ENCODE results near the gene KIF17.

The KIF17 gene

GRCh38 chr1:20634065-20634593, 83.7 kb downstream of the KIF17 start:
- no peak for TF ChIP-seq CTCF (IDR thresholded peaks at IDR 0.05; ENCODE audit: unreplicated experiment in 3 of 3)
- Mint-ChIP-seq H3K27ac (peak overlapping the region; percentile 86 to 95 (median 95)), H3K4me3 (peak overlapping the region; percentile 91 to 96 (median 96))

GRCh38 chr1:20633190-20634064, 84.4 kb downstream of the KIF17 start, which contains the start of gene PINK1:
PINK1 (plus strand) TSS chr1:20633458; CDS start chr1:20633549, 91 bp downstream.
- H3K9me3 Mint-ChIP-seq, result no peaks in the 10 kb centered on the region
- H3K36me3 Mint-ChIP-seq (ENCODE audit: low read depth), result peaks cover 12% of the 10 kb centered on the region
- peak; percentile 99 to 100 (median 99) for TF ChIP-seq CTCF (IDR thresholded peaks at IDR 0.05; ENCODE audit: unreplicated experiment in 3 of 3)
- H3K27me3 Mint-ChIP-seq (ENCODE audit: low read depth), result no peaks in the 10 kb centered on the region
- H3K4me3 Mint-ChIP-seq, result peak within 1 kb of the TSS; percentile 91 to 96 (median 96)
- H3K4me1 Mint-ChIP-seq, result peaks cover 27% of the 10 kb centered on the region
- H3K27ac Mint-ChIP-seq, result peak within 1 kb of the TSS; percentile 86 to 95 (median 95)

More at GRCh38 chr1:20634065-20634593, 83.7 kb downstream of the KIF17 start:
- Mint-ChIP-seq H3K9me3 (no peaks in the 10 kb centered on the region), H3K36me3 (ENCODE audit: low read depth) (peaks cover 19% of the 10 kb centered on the region), H3K27me3 (ENCODE audit: low read depth) (no peaks in the 10 kb centered on the region), H3K4me1 (peaks cover 27% of the 10 kb centered on the region)

- H3K27ac Mint-ChIP-seq, result peak overlapping the region; percentile 80 to 95 (median 84)
- peak overlapping the region; percentile 79 to 92 (median 87) for H3K4me3 Mint-ChIP-seq
- no peaks in the 10 kb centered on the region for H3K27me3 Mint-ChIP-seq (ENCODE audit: low read depth)
- peaks cover 7% of the 10 kb centered on the region for H3K36me3 Mint-ChIP-seq (ENCODE audit: low read depth)
- no peak for TF ChIP-seq CTCF (IDR thresholded peaks at IDR 0.05; ENCODE audit: unreplicated experiment in 3 of 3)
- no peaks in the 10 kb centered on the region for H3K9me3 Mint-ChIP-seq
- peaks cover 30% of the 10 kb centered on the region for H3K4me1 Mint-ChIP-seq
Measured at GRCh38 chr1:20632386-20632785, 85.4 kb downstream of the KIF17 start.

GRCh38 chr1:20630729-20631128, 87.1 kb downstream of the KIF17 start:
- H3K9me3 Mint-ChIP-seq, result no peaks in the 10 kb centered on the region
- peak overlapping the region in 2 of 3 experiments; percentile 68 to 82 for H3K4me3 Mint-ChIP-seq
- H3K27me3 Mint-ChIP-seq (ENCODE audit: low read depth), result no peaks in the 10 kb centered on the region
- peak overlapping the region in 2 of 3 experiments; percentile 62 to 69 for H3K27ac Mint-ChIP-seq
- TF ChIP-seq CTCF (IDR thresholded peaks at IDR 0.05; ENCODE audit: unreplicated experiment in 3 of 3), result no peak
- no peaks in the 10 kb centered on the region for H3K36me3 Mint-ChIP-seq (ENCODE audit: low read depth)
- peaks cover 32% of the 10 kb centered on the region for H3K4me1 Mint-ChIP-seq

GRCh38 chr1:20626524-20626923, 91.3 kb downstream of the KIF17 start:
- H3K36me3 Mint-ChIP-seq (ENCODE audit: low read depth), result no peaks in the 10 kb centered on the region
- H3K9me3 Mint-ChIP-seq, result no peaks in the 10 kb centered on the region
- peaks cover 16% of the 10 kb centered on the region for H3K4me1 Mint-ChIP-seq
- no peak for TF ChIP-seq CTCF (IDR thresholded peaks at IDR 0.05; ENCODE audit: unreplicated experiment in 3 of 3)
- H3K27me3 Mint-ChIP-seq (ENCODE audit: low read depth), result peaks cover 4% of the 10 kb centered on the region
- no peak overlapping the region for H3K4me3 Mint-ChIP-seq
- no peak overlapping the region for H3K27ac Mint-ChIP-seq
